AG09309 (cell line): Measurements from ENCODE around the gene L3MBTL4.
"Not testable (repeated sequence)": the region's sequence is repeated elsewhere in the genome, so short reads cannot be mapped to it uniquely, and the experiment has no call there.

Experiments
- DNase-seq: peaks from one replicate; pipeline ENCODE4 v3.0.0-alpha.2; 2010; ENCODE audit warnings: low read depth
- H3K4me3 ChIP-seq: 2 replicates; pipeline ENCODE4 v1.5.1; 2011; ENCODE audit warnings: mild to moderate bottlenecking, low read depth, low read length, moderate library complexity; ENCODE audit not compliant: control insufficient read depth
- TF ChIP-seq, protein P1 (sequence below): IDR thresholded peaks from 2 replicates; pipeline ENCODE4 v1.5.1; 2011; ENCODE audit warnings: mild to moderate bottlenecking, low read depth, low read length, inconsistent platforms; ENCODE audit not compliant: insufficient read depth, control insufficient read depth; ENCODE audit errors: missing control alignments

L3MBTL4 gene

DNA sequence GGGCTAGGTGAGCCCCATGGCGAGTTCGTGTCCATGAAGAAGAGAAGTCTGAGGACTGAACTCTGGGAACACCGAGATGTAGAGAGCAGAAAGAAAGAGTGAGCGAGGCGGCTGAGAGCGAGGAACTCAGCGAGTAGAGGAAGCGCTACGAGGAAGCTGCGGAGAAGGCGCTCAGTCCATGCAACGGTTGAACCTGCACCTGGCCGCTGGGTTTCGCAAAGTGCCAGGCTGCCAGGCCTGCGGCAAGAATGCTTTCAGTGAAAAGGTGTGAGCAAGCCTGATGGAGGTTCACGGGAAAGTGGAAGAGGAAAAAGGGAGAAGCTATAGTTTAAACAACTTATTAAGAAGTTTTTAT is 268.4 kb downstream of the L3MBTL4 start:
- TF ChIP-seq, protein P1, sequence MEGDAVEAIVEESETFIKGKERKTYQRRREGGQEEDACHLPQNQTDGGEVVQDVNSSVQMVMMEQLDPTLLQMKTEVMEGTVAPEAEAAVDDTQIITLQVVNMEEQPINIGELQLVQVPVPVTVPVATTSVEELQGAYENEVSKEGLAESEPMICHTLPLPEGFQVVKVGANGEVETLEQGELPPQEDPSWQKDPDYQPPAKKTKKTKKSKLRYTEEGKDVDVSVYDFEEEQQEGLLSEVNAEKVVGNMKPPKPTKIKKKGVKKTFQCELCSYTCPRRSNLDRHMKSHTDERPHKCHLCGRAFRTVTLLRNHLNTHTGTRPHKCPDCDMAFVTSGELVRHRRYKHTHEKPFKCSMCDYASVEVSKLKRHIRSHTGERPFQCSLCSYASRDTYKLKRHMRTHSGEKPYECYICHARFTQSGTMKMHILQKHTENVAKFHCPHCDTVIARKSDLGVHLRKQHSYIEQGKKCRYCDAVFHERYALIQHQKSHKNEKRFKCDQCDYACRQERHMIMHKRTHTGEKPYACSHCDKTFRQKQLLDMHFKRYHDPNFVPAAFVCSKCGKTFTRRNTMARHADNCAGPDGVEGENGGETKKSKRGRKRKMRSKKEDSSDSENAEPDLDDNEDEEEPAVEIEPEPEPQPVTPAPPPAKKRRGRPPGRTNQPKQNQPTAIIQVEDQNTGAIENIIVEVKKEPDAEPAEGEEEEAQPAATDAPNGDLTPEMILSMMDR, result no peak
- no peak for DNase-seq

DNA sequence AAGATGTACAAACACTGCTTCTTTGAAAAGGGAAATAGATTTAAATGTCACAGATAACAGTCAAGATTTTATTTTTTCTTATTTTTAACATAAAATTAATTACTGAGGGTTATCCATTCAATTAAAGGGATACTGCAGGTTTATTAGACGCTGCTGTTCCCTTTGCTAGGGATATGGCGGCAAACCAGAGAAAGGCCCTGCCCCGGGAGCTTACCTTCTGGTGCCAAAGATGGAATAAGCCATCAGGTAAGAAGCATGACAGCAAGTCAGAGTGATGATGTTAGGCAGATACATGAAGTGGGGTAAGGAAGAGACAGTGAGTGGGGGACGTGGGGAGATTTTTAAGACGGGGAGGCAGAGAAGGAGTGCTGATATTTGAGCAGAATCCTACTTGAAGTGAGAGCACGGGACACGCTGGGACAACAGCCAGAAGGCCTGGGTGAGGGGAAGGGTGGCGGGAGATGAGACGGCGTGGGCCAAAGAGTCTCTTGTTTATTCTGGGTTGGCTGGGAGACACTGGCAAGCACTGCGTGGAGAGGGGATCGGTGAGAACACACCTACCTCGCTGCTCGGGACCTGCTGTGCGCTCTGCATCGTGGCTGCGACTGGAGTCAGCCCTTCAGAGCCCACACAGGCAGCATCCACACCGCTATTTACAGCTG is 268.9 kb downstream of the L3MBTL4 start:
- no peak overlapping the region for H3K4me3 ChIP-seq

More for the DNA sequence above, 268.4 kb downstream of the L3MBTL4 start:
- no peak overlapping the region for H3K4me3 ChIP-seq

DNA sequence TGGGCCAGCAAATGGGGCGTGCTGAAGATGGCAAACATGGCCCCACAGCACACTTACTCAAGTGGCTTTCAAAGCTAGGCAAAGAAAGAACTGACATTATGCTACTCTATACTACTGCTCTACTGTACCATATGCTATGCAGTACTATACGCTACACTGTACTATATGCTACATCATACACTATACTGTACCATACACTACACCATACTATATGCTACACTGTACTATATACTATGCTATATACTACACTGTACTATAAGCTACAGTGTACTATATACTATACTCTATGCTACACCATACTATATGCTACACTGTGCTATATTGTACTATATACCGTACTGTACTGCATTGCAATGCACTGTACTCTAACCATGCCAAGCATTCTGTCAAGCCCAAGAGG is 275.7 kb downstream of the L3MBTL4 start:
- TF ChIP-seq, protein P1, result no peak
- DNase-seq, result no peak
- no peak overlapping the region for H3K4me3 ChIP-seq

More for the DNA sequence above, 268.9 kb downstream of the L3MBTL4 start:
- TF ChIP-seq, protein P1, result no peak
- no peak for DNase-seq

DNA sequence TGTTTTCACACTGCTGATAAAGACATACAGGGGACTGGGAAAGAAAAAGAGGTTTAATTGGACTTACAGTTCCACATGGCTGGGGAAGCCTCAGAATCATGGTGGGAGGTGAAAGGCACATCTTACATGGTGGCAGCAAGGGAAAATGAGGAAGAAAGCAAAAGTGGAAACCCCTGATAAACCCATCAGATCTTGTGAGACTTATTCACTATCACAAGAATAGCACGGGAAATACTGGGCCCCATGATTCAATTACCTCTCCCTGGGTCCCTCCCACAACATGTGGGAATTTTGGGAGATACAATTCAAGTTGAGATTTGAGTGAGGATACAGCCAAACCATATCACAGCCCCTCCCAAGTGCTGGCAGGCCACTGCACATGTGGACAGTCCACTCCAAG is 278.8 kb downstream of the L3MBTL4 start:
- not testable (repeated sequence) for H3K4me3 ChIP-seq, DNase-seq

DNA sequence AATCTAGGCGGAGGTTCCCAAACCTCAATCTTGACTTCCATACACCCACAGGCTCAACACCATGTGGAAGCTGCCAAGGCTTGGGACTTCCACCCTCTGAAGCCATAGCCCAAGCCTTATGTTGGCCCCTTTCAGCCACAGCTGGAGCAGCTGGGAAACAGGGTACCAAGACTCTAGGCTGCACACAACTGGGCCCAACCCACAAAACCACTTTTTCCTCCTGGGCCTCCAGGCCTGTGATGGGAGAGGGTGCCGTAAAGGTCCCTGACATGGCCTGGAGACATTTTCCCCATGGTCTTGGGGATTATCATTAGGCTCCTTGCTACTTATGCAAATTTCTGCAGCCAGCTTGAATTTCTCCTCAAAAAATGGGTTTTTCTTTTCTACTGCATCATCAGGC is 279.7 kb downstream of the L3MBTL4 start:
- DNase-seq, result not testable (repeated sequence)

DNA sequence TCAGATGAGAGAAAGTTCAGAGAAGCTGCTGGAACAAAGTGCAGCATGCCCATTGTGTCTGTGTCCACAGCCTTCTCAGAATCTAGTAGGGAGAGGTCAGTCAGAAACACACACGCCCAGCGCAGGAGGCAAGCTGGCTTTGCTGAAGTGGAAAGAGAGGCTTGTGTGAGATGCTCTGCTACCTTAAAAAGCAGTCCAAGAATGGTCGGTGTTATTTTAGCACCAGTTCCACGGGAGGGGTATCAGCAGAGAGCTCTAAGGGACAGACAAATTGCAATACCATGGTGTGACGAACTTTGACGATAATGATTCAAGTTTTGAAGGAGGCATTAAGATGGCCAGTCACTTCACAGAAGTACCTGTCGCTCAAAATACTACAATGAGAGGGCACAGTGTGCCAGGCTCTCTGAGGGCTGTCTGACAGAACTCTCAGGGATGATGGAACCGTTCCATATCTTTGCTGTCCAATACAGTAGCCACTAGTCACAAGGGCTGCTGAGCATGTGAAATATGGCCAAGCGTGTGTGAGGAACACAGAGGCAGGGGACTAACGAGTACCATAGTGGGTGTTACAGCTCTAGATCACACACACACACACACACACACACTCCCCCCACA is 281.9 kb downstream of the L3MBTL4 start:
- DNase-seq, result no peak
- no peak overlapping the region for H3K4me3 ChIP-seq
- TF ChIP-seq, protein P1, result no peak

More for the DNA sequence above, 279.7 kb downstream of the L3MBTL4 start:
- not testable (repeated sequence) for H3K4me3 ChIP-seq

DNA sequence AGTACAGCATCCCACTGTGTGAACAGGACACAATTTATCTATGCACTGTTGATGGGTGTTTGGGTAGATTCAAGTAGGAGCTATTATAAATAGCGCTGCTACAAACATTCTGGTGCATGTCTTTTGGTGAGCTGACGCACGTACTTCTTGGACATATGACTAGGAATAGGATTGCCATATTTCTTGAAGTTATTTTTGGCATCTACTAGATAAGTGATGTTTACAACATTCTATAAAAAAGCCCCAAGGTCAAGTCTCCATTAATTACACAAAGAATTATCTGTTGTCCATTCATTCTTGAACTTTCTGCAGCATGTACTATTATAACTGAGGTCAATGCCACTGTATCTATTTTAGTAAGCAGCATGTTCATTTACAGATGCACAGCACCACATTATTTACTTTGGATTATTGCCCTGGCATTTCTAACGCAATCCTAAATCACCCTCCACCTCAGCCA is 293.9 kb downstream of the L3MBTL4 start:
- TF ChIP-seq, protein P1, result no peak
- no peak for DNase-seq
- no peak overlapping the region for H3K4me3 ChIP-seq
